ENCODE data around the gene TMEM150B. TPM values are rescaled to one million over a fixed set of nuclear protein-coding genes. Genes with fewer than 3 reads are reported as not detected.

TMEM150B gene
- total RNA-seq, 1 experiment from 2014 or later: not detected

GRCh38 chr19:55297267-55297666 is 27.9 kb downstream of the TMEM150B start:
- Histone ChIP-seq H3K36me3 (ENCODE audit: insufficient read depth, low read length, poor library complexity, severe bottlenecking) (peaks cover 7% of the 10 kb centered on the region), H3K4me1 (ENCODE audit: insufficient read depth, low read length, poor library complexity, severe bottlenecking) (peaks cover 4% of the 10 kb centered on the region), H3K27me3 (replicated peaks; ENCODE audit: insufficient read depth, low read depth, low read length, poor library complexity) (no peaks in the 10 kb centered on the region), H3K4me3 (ENCODE audit: low read depth, low read length, poor library complexity, severe bottlenecking) (no peak overlapping the region), H3K27ac (ENCODE audit: low read depth, low read length, poor library complexity, severe bottlenecking) (no peak overlapping the region), H3K9me3 (ENCODE audit: low read depth, low read length, poor library complexity, severe bottlenecking) (no peaks in the 10 kb centered on the region)
- no peak for DNase-seq (ENCODE audit: low spot score)
- no peak for TF ChIP-seq EZH2 (IDR thresholded peaks at IDR 0.05; ENCODE audit: borderline replicate concordance, low read depth, low read length, poor library complexity, severe bottlenecking)
- no peak for TF ChIP-seq CTCF (conservative IDR thresholded peaks at IDR 0.05; ENCODE audit: low read depth, low read length)
- no TSS peak for BruUV-seq (replicated peaks)
- ChIA-PET CTCF (no interaction called here), POLR2A (ENCODE audit: low non-redundant PET) (no interaction called here)
- intact Hi-C loops (cut with micrococcal nuclease; ENCODE audit: unreplicated experiment): no loop called here

DNA sequence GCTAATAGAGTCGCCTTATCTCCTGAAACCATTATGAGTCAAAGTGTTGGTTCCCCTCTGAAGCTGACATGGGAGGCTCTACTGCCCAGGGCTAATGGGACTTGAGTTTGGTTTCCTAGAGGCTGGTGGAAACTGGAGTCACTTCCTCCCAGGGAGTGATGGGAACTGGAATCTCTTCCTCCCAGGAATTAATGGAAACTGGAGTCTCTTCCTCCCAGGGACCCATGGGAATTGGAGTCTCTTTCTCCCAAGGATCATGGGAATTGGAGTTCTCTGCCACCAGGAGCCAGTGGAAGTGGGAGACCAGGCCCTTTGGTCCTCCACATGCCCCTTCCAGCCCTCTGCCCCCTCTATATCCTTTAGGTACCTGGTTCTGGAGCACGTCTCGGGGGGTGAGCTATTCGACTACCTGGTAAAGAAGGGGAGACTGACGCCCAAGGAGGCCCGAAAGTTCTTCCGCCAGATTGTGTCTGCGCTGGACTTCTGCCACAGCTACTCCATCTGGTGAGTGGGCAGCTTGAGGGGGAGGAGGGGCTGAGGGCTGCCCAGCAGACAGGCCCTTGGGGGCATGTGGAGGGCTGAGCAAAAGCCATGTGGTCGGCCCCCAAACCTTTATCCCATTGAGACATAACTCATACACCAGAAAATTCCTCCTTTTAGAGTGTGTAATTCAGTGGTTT is 35.9 kb downstream of the TMEM150B start:
- Histone ChIP-seq H3K4me1 (ENCODE audit: insufficient read depth, low read length, poor library complexity, severe bottlenecking) (no peaks in the 10 kb centered on the region), H3K27me3 (replicated peaks; ENCODE audit: insufficient read depth, low read depth, low read length, poor library complexity) (no peaks in the 10 kb centered on the region), H3K36me3 (ENCODE audit: insufficient read depth, low read length, poor library complexity, severe bottlenecking) (peaks cover 40% of the 10 kb centered on the region), H3K9me3 (ENCODE audit: low read depth, low read length, poor library complexity, severe bottlenecking) (no peaks in the 10 kb centered on the region), H3K4me3 (ENCODE audit: low read depth, low read length, poor library complexity, severe bottlenecking) (no peak overlapping the region), H3K27ac (ENCODE audit: low read depth, low read length, poor library complexity, severe bottlenecking) (no peak overlapping the region)
- no TSS peak for BruUV-seq (replicated peaks)
- intact Hi-C loops (cut with micrococcal nuclease; ENCODE audit: unreplicated experiment): no loop called here
- POLR2A ChIA-PET (ENCODE audit: low non-redundant PET): no interaction called here
- CTCF ChIA-PET: interaction anchor here (0.6 kb wide), 1 partner anchor 133 kb away, joined by 10 read pairs; no protein-coding TSS in a partner anchor
- TF ChIP-seq CTCF (conservative IDR thresholded peaks at IDR 0.05; ENCODE audit: low read depth, low read length) (no peak), EZH2 (IDR thresholded peaks at IDR 0.05; ENCODE audit: borderline replicate concordance, low read depth, low read length, poor library complexity, severe bottlenecking) (no peak)
- DNase-seq (ENCODE audit: low spot score): peak; percentile 48

DNA sequence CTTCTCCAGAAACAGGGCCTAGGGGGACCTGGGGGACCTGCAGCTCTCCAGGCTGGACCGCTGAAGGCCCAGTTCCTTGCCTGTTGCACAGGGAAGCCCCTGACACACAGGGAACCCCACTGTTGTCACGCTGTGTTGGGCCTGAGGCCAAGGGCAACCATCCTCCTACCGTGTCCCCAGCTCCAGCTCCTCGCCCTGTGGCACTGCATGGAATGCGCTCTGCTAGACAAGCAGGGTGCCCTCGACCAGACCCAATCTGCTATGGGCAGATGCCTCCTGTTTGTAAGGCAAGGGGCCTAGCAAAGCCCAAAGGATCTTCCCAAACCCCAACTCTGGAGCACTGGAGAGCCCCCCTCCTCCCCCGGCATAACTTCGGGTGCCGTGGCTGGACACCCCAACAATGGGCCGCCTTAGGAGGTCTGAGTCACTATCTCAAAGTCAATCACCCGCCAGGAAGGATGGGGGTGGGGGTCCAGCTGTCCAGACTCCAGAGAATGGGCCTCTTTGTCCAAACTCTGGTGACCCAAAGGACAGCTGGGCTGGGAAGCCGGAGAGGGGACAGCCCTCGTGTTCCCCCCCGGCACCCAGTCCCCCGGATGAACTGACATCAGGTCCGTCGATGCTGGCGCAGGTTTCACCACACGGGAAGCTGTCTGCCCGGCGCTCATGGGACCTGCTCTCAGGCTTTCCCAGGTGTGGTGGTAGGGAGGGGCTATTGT is 37.6 kb downstream of the TMEM150B start:
- TF ChIP-seq CTCF (conservative IDR thresholded peaks at IDR 0.05; ENCODE audit: low read depth, low read length) (no peak), EZH2 (IDR thresholded peaks at IDR 0.05; ENCODE audit: borderline replicate concordance, low read depth, low read length, poor library complexity, severe bottlenecking) (no peak)
- Histone ChIP-seq H3K4me3 (ENCODE audit: low read depth, low read length, poor library complexity, severe bottlenecking) (no peak overlapping the region), H3K27me3 (replicated peaks; ENCODE audit: insufficient read depth, low read depth, low read length, poor library complexity) (no peaks in the 10 kb centered on the region), H3K4me1 (ENCODE audit: insufficient read depth, low read length, poor library complexity, severe bottlenecking) (no peaks in the 10 kb centered on the region), H3K36me3 (ENCODE audit: insufficient read depth, low read length, poor library complexity, severe bottlenecking) (peaks cover 34% of the 10 kb centered on the region), H3K9me3 (ENCODE audit: low read depth, low read length, poor library complexity, severe bottlenecking) (no peaks in the 10 kb centered on the region), H3K27ac (ENCODE audit: low read depth, low read length, poor library complexity, severe bottlenecking) (no peak overlapping the region)
- ChIA-PET POLR2A (ENCODE audit: low non-redundant PET) (interaction anchor here (0.6 kb wide), 1 partner anchor 13 kb away, joined by 4 read pairs; no protein-coding TSS in a partner anchor), CTCF (interaction anchor here (0.6 kb wide), 1 partner anchor 137 kb away, joined by 4 read pairs; no protein-coding TSS in a partner anchor)
- intact Hi-C loops (cut with micrococcal nuclease; ENCODE audit: unreplicated experiment): no loop called here
- no peak for DNase-seq (ENCODE audit: low spot score)
- no TSS peak for BruUV-seq (replicated peaks)

All from A673 (cell line).